22Rv1 (cell line): Measurements from ENCODE around the gene EPM2A.

ENCODE experiments used
- CTCF ChIP-seq: fragments of 450-650 bp; IDR thresholded peaks from 2 replicates; pipeline ENCODE4 v1.5.1; 2017; ENCODE audit warnings: mild to moderate bottlenecking
- ZFX ChIP-seq: fragments of 450-650 bp; IDR thresholded peaks from 2 replicates; pipeline ENCODE4 v1.6.1; 2017; ENCODE audit warnings: antibody characterized with exemption, borderline replicate concordance

GRCh38 chr6:145761584-145761983 lies 26.3 kb upstream of the EPM2A start:
- TF ChIP-seq CTCF = no peak
- no peak for TF ChIP-seq ZFX
